Nephron (organoid): ENCODE measurements around the gene GDF3.

Source experiments
- H3K27ac Mint-ChIP-seq, 3 experiments: 2 replicates each; pipeline ENCODE4 v1.8.0; 2020; ENCODE audit warnings: mixed read lengths in 3 of 3, mild to moderate bottlenecking in 2 of 3, moderate library complexity in 1 of 3
- H3K27me3 Mint-ChIP-seq: 2 replicates; pipeline ENCODE4 v1.8.0; 2021; ENCODE audit warnings: low read depth, mild to moderate bottlenecking, moderate library complexity, mixed read lengths
- H3K36me3 Mint-ChIP-seq: 2 replicates; pipeline ENCODE4 v1.8.0; 2020; ENCODE audit warnings: low read depth, mixed read lengths
- H3K4me1 Mint-ChIP-seq: 2 replicates; pipeline ENCODE4 v1.8.0; 2020; ENCODE audit warnings: mixed read lengths
- H3K4me3 Mint-ChIP-seq, 3 experiments: 2 replicates each; pipeline ENCODE4 v1.8.0; 2020; ENCODE audit warnings: mild to moderate bottlenecking in 3 of 3, mixed read lengths in 3 of 3, moderate library complexity in 2 of 3
- H3K9me3 Mint-ChIP-seq: 2 replicates; pipeline ENCODE4 v1.8.0; 2020; ENCODE audit warnings: mixed read lengths
- TF ChIP-seq, protein P1 (sequence below), 3 experiments: fragments of 200-600 bp; sonication (generic); IDR thresholded peaks; one replicate each; pipeline ENCODE4 v1.5.0; 2021; ENCODE audit warnings: antibody characterized with exemption in 3 of 3; ENCODE audit not compliant: unreplicated experiment in 3 of 3

GDF3 gene

DNA sequence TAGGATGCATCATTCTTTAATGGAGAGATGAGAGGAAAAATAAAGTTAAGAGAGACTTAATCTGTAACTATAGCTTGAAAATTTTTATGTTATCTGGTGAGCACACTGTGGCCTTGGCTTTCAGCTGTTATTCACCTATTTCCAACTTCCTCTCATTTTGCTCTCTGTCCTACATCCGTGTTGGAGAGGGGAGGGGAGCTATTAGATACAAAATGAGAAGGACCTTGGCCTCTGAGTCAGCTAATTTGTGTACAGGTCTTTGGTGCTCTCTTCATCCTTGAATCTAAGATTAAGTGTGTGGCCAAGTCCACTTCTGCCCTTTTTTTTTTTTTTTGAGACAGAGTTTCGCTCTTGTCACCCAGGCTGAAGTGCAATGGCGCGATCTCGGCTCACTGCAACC, 29.0 kb downstream of the GDF3 start:
- Mint-ChIP-seq H3K4me3 (no peak overlapping the region), H3K27me3 (no peaks in the 10 kb centered on the region)
- TF ChIP-seq, protein P1, sequence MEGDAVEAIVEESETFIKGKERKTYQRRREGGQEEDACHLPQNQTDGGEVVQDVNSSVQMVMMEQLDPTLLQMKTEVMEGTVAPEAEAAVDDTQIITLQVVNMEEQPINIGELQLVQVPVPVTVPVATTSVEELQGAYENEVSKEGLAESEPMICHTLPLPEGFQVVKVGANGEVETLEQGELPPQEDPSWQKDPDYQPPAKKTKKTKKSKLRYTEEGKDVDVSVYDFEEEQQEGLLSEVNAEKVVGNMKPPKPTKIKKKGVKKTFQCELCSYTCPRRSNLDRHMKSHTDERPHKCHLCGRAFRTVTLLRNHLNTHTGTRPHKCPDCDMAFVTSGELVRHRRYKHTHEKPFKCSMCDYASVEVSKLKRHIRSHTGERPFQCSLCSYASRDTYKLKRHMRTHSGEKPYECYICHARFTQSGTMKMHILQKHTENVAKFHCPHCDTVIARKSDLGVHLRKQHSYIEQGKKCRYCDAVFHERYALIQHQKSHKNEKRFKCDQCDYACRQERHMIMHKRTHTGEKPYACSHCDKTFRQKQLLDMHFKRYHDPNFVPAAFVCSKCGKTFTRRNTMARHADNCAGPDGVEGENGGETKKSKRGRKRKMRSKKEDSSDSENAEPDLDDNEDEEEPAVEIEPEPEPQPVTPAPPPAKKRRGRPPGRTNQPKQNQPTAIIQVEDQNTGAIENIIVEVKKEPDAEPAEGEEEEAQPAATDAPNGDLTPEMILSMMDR (IDR thresholded peaks at IDR 0.05; ENCODE audit: unreplicated experiment in 3 of 3): no peak

GRCh38 chr12:7661741-7662140, 33.8 kb downstream of the GDF3 start:
- Mint-ChIP-seq H3K4me1 (no peaks in the 10 kb centered on the region), H3K9me3 (no peaks in the 10 kb centered on the region), H3K36me3 (no peaks in the 10 kb centered on the region), H3K4me3 (no peak overlapping the region), H3K27ac (no peak overlapping the region), H3K27me3 (no peaks in the 10 kb centered on the region)
- TF ChIP-seq, protein P1 (IDR thresholded peaks at IDR 0.05; ENCODE audit: unreplicated experiment in 3 of 3): no peak

More for the DNA sequence above, 29.0 kb downstream of the GDF3 start:
- H3K36me3 Mint-ChIP-seq: no peaks in the 10 kb centered on the region
- no peaks in the 10 kb centered on the region for H3K9me3 Mint-ChIP-seq
- no peak overlapping the region for H3K27ac Mint-ChIP-seq
- no peaks in the 10 kb centered on the region for H3K4me1 Mint-ChIP-seq

DNA sequence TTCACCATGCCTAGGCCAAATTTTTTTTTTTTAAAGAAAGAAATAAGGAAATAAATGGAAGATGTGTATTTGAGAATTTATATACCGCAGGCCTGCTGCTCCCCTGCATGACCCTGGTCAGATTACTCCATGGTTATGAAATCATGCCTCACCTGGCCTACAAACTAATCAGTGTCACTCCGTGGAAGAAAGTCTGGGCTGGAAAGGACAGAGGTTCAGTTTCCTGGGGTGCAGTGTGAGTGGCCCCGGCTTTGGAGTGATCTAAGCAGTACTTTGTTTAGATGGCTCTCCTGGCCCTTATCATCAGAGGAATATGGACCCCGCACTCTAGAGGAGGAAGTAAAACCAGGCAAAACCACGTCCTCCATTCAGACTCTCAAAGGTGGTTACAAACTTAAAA, 39.5 kb downstream of the GDF3 start:
- Mint-ChIP-seq H3K36me3 (no peaks in the 10 kb centered on the region), H3K27ac (no peak overlapping the region), H3K4me1 (no peaks in the 10 kb centered on the region), H3K27me3 (no peaks in the 10 kb centered on the region), H3K9me3 (no peaks in the 10 kb centered on the region), H3K4me3 (no peak overlapping the region)
- TF ChIP-seq, protein P1 (IDR thresholded peaks at IDR 0.05; ENCODE audit: unreplicated experiment in 3 of 3): no peak

- Mint-ChIP-seq H3K4me3 (no peak overlapping the region), H3K36me3 (no peaks in the 10 kb centered on the region), H3K27me3 (no peaks in the 10 kb centered on the region), H3K4me1 (no peaks in the 10 kb centered on the region), H3K9me3 (no peaks in the 10 kb centered on the region), H3K27ac (no peak overlapping the region)
- TF ChIP-seq, protein P1 (IDR thresholded peaks at IDR 0.05; ENCODE audit: unreplicated experiment in 3 of 3): no peak
Measured at GRCh38 chr12:7650091-7650490, 45.5 kb downstream of the GDF3 start.

- Mint-ChIP-seq H3K36me3 (no peaks in the 10 kb centered on the region), H3K4me3 (no peak overlapping the region), H3K27me3 (no peaks in the 10 kb centered on the region), H3K9me3 (no peaks in the 10 kb centered on the region), H3K4me1 (peaks cover 5% of the 10 kb centered on the region), H3K27ac (no peak overlapping the region)
- TF ChIP-seq, protein P1 (IDR thresholded peaks at IDR 0.05; ENCODE audit: unreplicated experiment in 3 of 3): no peak
Measured at GRCh38 chr12:7647071-7647470, 48.5 kb downstream of the GDF3 start.

DNA sequence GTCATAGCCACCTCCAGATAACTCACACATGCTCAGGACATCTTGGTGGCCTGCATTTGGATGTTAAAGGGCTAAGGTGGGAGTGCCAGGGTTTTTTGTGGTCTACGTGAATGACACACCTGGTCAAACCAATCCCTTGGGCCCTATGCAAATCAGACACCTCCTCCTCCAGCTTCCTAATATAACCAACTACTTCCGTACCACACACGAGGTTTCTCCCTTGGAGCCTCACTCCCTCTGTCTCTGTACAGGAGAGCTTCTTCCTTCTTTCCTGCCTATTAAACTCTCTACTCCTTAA, 49.4 kb downstream of the GDF3 start:
- Mint-ChIP-seq H3K27me3 (no peaks in the 10 kb centered on the region), H3K9me3 (no peaks in the 10 kb centered on the region), H3K4me1 (peaks cover 6% of the 10 kb centered on the region), H3K27ac (no peak overlapping the region), H3K4me3 (no peak overlapping the region), H3K36me3 (no peaks in the 10 kb centered on the region)
- TF ChIP-seq, protein P1 (IDR thresholded peaks at IDR 0.05; ENCODE audit: unreplicated experiment in 3 of 3): no peak
